Suprapubic skin (tissue), 4 donors: Measurements from ENCODE around the gene BANP. TPM values are rescaled to one million over a fixed set of nuclear protein-coding genes. Genes with fewer than 3 reads are reported as not detected.
"Not testable (repeated sequence)": the region's sequence is repeated elsewhere in the genome, so short reads cannot be mapped to it uniquely, and the experiment has no call there.

Source experiments
- DNase-seq, 2 donors: peaks; one replicate each; pipeline ENCODE4 v3.0.0-alpha.2; 2019; ENCODE audit warnings: low spot score in 2 of 2
- H3K27ac ChIP-seq: fragments of 200-600 bp; sonication (generic); one replicate; pipeline ENCODE4 v1.5.1; 2019
- H3K27me3 ChIP-seq: fragments of 200-600 bp; sonication (generic); one replicate; pipeline ENCODE4 v1.5.1; 2019
- H3K36me3 ChIP-seq: fragments of 200-600 bp; sonication (generic); one replicate; pipeline ENCODE4 v1.5.1; 2019
- H3K4me1 ChIP-seq: fragments of 200-600 bp; sonication (generic); one replicate; pipeline ENCODE4 v1.5.1; 2019
- H3K4me3 ChIP-seq: fragments of 200-600 bp; sonication (generic); one replicate; pipeline ENCODE4 v1.5.1; 2019; ENCODE audit warnings: mild to moderate bottlenecking
- H3K9me3 ChIP-seq: fragments of 200-600 bp; sonication (generic); one replicate; pipeline ENCODE4 v1.5.1; 2019
- CTCF ChIP-seq, 2 donors: fragments of 200-600 bp in 1 of 2; fragments of 450-650 bp in 1 of 2; sonication (generic) in 1 of 2; IDR thresholded peaks; one replicate each; pipeline ENCODE4 v1.5.1; 2016 to 2019; ENCODE audit warnings: antibody characterized with exemption in 2 of 2, mild to moderate bottlenecking in 1 of 2, moderate library complexity in 1 of 2
- EP300 ChIP-seq: sonication (generic); formaldehyde crosslinking; IDR thresholded peaks from one replicate; pipeline ENCODE4 v1.6.1; 2017; ENCODE audit warnings: antibody characterized with exemption
- POLR2A ChIP-seq, 2 donors: fragments of 450-650 bp; IDR thresholded peaks; one replicate each; pipeline ENCODE4 v1.6.1; 2017; ENCODE audit warnings: antibody characterized with exemption in 2 of 2, mild to moderate bottlenecking in 2 of 2, moderate library complexity in 2 of 2
- POLR2AphosphoS5 ChIP-seq, 3 donors: sonication (generic); formaldehyde crosslinking; IDR thresholded peaks; one replicate each; pipeline ENCODE4 v1.6.1; 2017; ENCODE audit warnings: antibody characterized with exemption in 3 of 3
- WGBS: methylation state at CpG from one replicate; pipeline ENCODE4 v1.1.5; 2018; 5-methylcytosine and 5-hydroxymethylcytosine counted together
- total RNA-seq, 4 donors: library from RNA; depleted of rRNA; stranded (reverse); fragments of >200 nt; gene quantifications; one replicate each; pipeline ENCODE4 v1.1.0, GENCODE V29; 2016

Gene BANP
- total RNA-seq: 10 to 100 TPM; 24.9 to 40.1 (median 26.5) TPM

GRCh38 chr16:87950765-87951551 lies at the start of gene BANP:
Gene BANP (plus strand): TSS chr16:87951434. CDS start chr16:87975116, 23,682 bp downstream.
- TF ChIP-seq CTCF (IDR thresholded peaks at IDR 0.05) (peak; percentile 20 to 31), EP300 (no peak), POLR2A (IDR thresholded peaks at IDR 0.05) (no peak), POLR2AphosphoS5 (IDR thresholded peaks at IDR 0.05) (peak in 2 of 3 donors; percentile 68 to 75)
- Histone ChIP-seq H3K27me3 (no peaks in the 10 kb centered on the region), H3K4me1 (peaks cover 36% of the 10 kb centered on the region), H3K27ac (peak within 1 kb of the TSS; percentile 97), H3K36me3 (no peaks in the 10 kb centered on the region), H3K4me3 (peak within 1 kb of the TSS; percentile 86), H3K9me3 (no peaks in the 10 kb centered on the region)
- under 1% methylated on average over 28 of the region's 73 CpGs for WGBS
- peak; percentile 98 to 99 for DNase-seq

GRCh38 chr16:87904963-87905362 lies 46.3 kb upstream of the BANP start:
- not testable (repeated sequence) for H3K36me3 ChIP-seq, H3K4me1 ChIP-seq, H3K4me3 ChIP-seq, H3K27ac ChIP-seq, H3K9me3 ChIP-seq, DNase-seq
- peaks cover 13% of the 10 kb centered on the region for H3K27me3 ChIP-seq
- 80% methylated on average over 2 of the region's 5 CpGs for WGBS

GRCh38 chr16:87905521-87905920 lies 45.7 kb upstream of the BANP start:
- H3K27ac ChIP-seq, H3K9me3 ChIP-seq, H3K36me3 ChIP-seq, H3K4me3 ChIP-seq, DNase-seq, H3K4me1 ChIP-seq: not testable (repeated sequence)
- peaks cover 13% of the 10 kb centered on the region for H3K27me3 ChIP-seq
- 86% methylated on average over 6 of the region's 7 CpGs for WGBS

- not testable (repeated sequence) for DNase-seq, H3K9me3 ChIP-seq, H3K4me1 ChIP-seq, H3K36me3 ChIP-seq, H3K4me3 ChIP-seq, H3K27ac ChIP-seq
- peaks cover 13% of the 10 kb centered on the region for H3K27me3 ChIP-seq
- 87% methylated on average over 11 of the region's 11 CpGs for WGBS
Measured at GRCh38 chr16:87908101-87908500, 43.1 kb upstream of the BANP start.

- not testable (repeated sequence) for H3K4me1 ChIP-seq, H3K27ac ChIP-seq, H3K9me3 ChIP-seq, H3K36me3 ChIP-seq, H3K4me3 ChIP-seq
- DNase-seq: peak in 1 of 2 donors; percentile 83
- WGBS: 40% methylated on average over 25 of the region's 36 CpGs
- peak; percentile 76 to 94 for TF ChIP-seq CTCF (IDR thresholded peaks at IDR 0.05)
- H3K27me3 ChIP-seq: peaks cover 13% of the 10 kb centered on the region
Measured at GRCh38 chr16:87909203-87909935, 41.9 kb upstream of the BANP start.

GRCh38 chr16:87911106-87911763 lies 40.0 kb upstream of the BANP start:
- not testable (repeated sequence) for H3K4me1 ChIP-seq, H3K9me3 ChIP-seq, H3K4me3 ChIP-seq, H3K27ac ChIP-seq, H3K36me3 ChIP-seq
- WGBS: 59% methylated on average over 22 of the region's 23 CpGs
- H3K27me3 ChIP-seq: peaks cover 13% of the 10 kb centered on the region
- DNase-seq: peak; percentile 91 to 93

- H3K27ac ChIP-seq, H3K9me3 ChIP-seq, H3K4me1 ChIP-seq, H3K36me3 ChIP-seq, DNase-seq, H3K4me3 ChIP-seq: not testable (repeated sequence)
- H3K27me3 ChIP-seq: peaks cover 13% of the 10 kb centered on the region
- 84% methylated on average over 18 of the region's 18 CpGs for WGBS
Measured at GRCh38 chr16:87912691-87913090, 38.5 kb upstream of the BANP start.

GRCh38 chr16:87914021-87914725 lies 37.1 kb upstream of the BANP start:
- not testable (repeated sequence) for DNase-seq, H3K27me3 ChIP-seq, H3K9me3 ChIP-seq, H3K4me3 ChIP-seq, H3K27ac ChIP-seq, H3K36me3 ChIP-seq
- peaks cover 16% of the 10 kb centered on the region for H3K4me1 ChIP-seq
- WGBS: 86% methylated on average over 15 of the region's 27 CpGs
